Kidney (tissue), 14 donors: Measurements from ENCODE around the gene LY86. TPM values are rescaled to one million over a fixed set of nuclear protein-coding genes. Genes with fewer than 3 reads are reported as not detected.

ENCODE experiments used
- DNase-seq, 5 donors: peaks; one replicate each; pipeline ENCODE4 v3.0.0-alpha.2; 2013 to 2020
- FAIRE-seq: peaks from 2 replicates; lab custom pipeline; 2012; peaks lifted over from hg19 to GRCh38; lab: Jason Lieb, UNC
- H3K27ac ChIP-seq, 2 donors: one replicate each; pipeline ENCODE4 v1.7.0; 2013; ENCODE audit warnings: low read depth in 2 of 2, low read length in 2 of 2, inconsistent platforms in 1 of 2
- H3K27me3 ChIP-seq: one replicate; pipeline ENCODE4 v1.7.1; 2013; ENCODE audit warnings: low read length, inconsistent platforms; ENCODE audit not compliant: control insufficient read depth, insufficient read depth
- H3K36me3 ChIP-seq, 3 donors: one replicate each; pipeline versions ENCODE4 v1.7.0 to v1.7.1; 2013; ENCODE audit warnings: low read length in 3 of 3, control low read depth in 1 of 3, inconsistent platforms in 1 of 3; ENCODE audit not compliant: insufficient read depth in 3 of 3, control insufficient read depth in 2 of 3
- H3K4me1 ChIP-seq, 3 donors: one replicate each; pipeline versions ENCODE4 v1.7.0 to v1.7.1; 2013; ENCODE audit warnings: low read length in 3 of 3, inconsistent platforms in 1 of 3, low read depth in 1 of 3; ENCODE audit not compliant: control insufficient read depth in 2 of 3, insufficient read depth in 2 of 3
- H3K4me3 ChIP-seq, 3 donors: one replicate each; pipeline versions ENCODE4 v1.7.0 to v1.8.1; 2013; ENCODE audit warnings: low read length in 3 of 3, control low read depth in 1 of 3, inconsistent platforms in 1 of 3
- H3K9ac ChIP-seq, 3 donors: one replicate each; pipeline versions ENCODE4 v1.7.0 to v1.7.1; 2013; ENCODE audit warnings: low read length in 3 of 3, control low read depth in 1 of 3, inconsistent platforms in 1 of 3
- H3K9me3 ChIP-seq, 3 donors: one replicate each; pipeline versions ENCODE4 v1.7.0 to v1.7.1; 2013; ENCODE audit warnings: low read length in 3 of 3, control low read depth in 1 of 3, inconsistent platforms in 1 of 3; ENCODE audit not compliant: control insufficient read depth in 2 of 3, insufficient read depth in 1 of 3
- intact Hi-C: fragments of 100-400 bp; cut with DNase I; formaldehyde crosslinking; loops from one replicate; pipeline ENCODE4 v1.11.1; 2022
- polyA plus RNA-seq: library from polyadenylated mRNA; stranded (reverse); fragments of 350-450 nt; fragmentation: Illumina TruSeq; extraction: RNeasy Lipid Tissue Mini Kit (QIAGEN cat#74804); gene quantifications from one replicate; pipeline ENCODE4 v1.2.3, GENCODE V29; 2014; ENCODE audit warnings: low read depth, low replicate concordance; ENCODE audit not compliant: insufficient read depth
- total RNA-seq: library from RNA; stranded (reverse); fragmentation: NEBNext Ultra II Directional; extraction: Animal tissue kit (Norgen Biotek cat#: 25700); gene quantifications from one replicate; pipeline ENCODE4 v1.2.1, GENCODE V29; 2021
- TF ChIP-seq, protein P1 (sequence below): IDR thresholded peaks from 3 replicates; pipeline ENCODE4 v1.5.1; 2012; ENCODE audit warnings: mild to moderate bottlenecking, moderate library complexity, borderline replicate concordance; ENCODE audit not compliant: insufficient read depth; ENCODE audit errors: extremely low read depth
- donor health status: control.
- donor health status: control.
- donor health status: control.
- donor health status: control.
- donor health status: control.
- donor health status: DM: yes; HTN: yes; CAD: no.
- donor health status: Normal renal cell carcinoma (clear cell type).

The LY86 gene
- total and polyA plus RNA-seq, 2 donors from 2014 or later = 4.8 to 6.1 TPM

DNA sequence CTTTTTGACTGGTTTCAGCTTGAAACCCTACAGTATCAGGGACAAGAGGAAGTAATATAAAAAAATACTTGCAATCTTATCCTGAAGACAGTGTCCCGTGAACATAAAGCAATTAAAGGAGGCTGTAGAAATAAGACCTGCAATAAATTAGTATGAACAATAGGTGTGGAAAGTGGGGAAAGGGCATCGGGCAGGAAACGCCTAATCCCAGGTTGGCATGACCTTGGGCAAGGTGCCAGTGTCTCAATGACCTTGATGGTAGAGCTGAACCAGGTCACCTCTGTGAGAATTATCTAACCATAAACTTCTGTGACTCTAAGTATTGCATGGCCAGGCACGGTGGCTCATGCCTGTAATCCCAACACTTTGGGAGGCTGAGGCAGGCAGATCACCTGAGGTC, 115.2 kb downstream of the LY86 start:
- Histone ChIP-seq H3K27ac (peak overlapping the region; percentile 69 to 71), H3K4me3 (no peak overlapping the region), H3K4me1 (peaks cover 8 to 28% (median 11%) of the 10 kb centered on the region in 3 donors), H3K9me3 (no peaks in the 10 kb centered on the region), H3K27me3 (no peaks in the 10 kb centered on the region), H3K9ac (no peak overlapping the region), H3K36me3 (no peaks in the 10 kb centered on the region)
- TF ChIP-seq, protein P1, sequence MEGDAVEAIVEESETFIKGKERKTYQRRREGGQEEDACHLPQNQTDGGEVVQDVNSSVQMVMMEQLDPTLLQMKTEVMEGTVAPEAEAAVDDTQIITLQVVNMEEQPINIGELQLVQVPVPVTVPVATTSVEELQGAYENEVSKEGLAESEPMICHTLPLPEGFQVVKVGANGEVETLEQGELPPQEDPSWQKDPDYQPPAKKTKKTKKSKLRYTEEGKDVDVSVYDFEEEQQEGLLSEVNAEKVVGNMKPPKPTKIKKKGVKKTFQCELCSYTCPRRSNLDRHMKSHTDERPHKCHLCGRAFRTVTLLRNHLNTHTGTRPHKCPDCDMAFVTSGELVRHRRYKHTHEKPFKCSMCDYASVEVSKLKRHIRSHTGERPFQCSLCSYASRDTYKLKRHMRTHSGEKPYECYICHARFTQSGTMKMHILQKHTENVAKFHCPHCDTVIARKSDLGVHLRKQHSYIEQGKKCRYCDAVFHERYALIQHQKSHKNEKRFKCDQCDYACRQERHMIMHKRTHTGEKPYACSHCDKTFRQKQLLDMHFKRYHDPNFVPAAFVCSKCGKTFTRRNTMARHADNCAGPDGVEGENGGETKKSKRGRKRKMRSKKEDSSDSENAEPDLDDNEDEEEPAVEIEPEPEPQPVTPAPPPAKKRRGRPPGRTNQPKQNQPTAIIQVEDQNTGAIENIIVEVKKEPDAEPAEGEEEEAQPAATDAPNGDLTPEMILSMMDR = no peak
- intact Hi-C loops = no loop called here
- DNase-seq (peak in 1 of 5 donors; percentile 80), FAIRE-seq (no peak)
